Measurements from ENCODE around the gene FAM120B.

The FAM120B gene

GRCh38 chr6:170284866-170285469 is 21.6 kb upstream of the FAM120B start:
- no peak overlapping the region for H3K4me3 ChIP-seq (ENCODE audit: low read length)
- H3K4me1 ChIP-seq (ENCODE audit: control insufficient read depth, insufficient read depth, low read length), result no peaks in the 10 kb centered on the region
- H3K27me3 ChIP-seq (ENCODE audit: control insufficient read depth, insufficient read depth, low read length), result peaks cover 21% of the 10 kb centered on the region
- no peak overlapping the region for H3K27ac ChIP-seq (ENCODE audit: low read depth, low read length)
- no peak overlapping the region for H3K9ac ChIP-seq (ENCODE audit: low read length)
- H3K36me3 ChIP-seq (ENCODE audit: control insufficient read depth, insufficient read depth, low read length), result no peaks in the 10 kb centered on the region

- H3K36me3 ChIP-seq (ENCODE audit: control insufficient read depth, insufficient read depth, low read length), result no peaks in the 10 kb centered on the region
- no peak overlapping the region for H3K4me3 ChIP-seq (ENCODE audit: low read length)
- no peak overlapping the region for H3K27ac ChIP-seq (ENCODE audit: low read depth, low read length)
- peaks cover 21% of the 10 kb centered on the region for H3K27me3 ChIP-seq (ENCODE audit: control insufficient read depth, insufficient read depth, low read length)
- no peak overlapping the region for H3K9ac ChIP-seq (ENCODE audit: low read length)
- H3K4me1 ChIP-seq (ENCODE audit: control insufficient read depth, insufficient read depth, low read length), result no peaks in the 10 kb centered on the region
These were observed 21.1 kb upstream of the FAM120B start for GRCh38 chr6:170285482-170285881.

- H3K27ac ChIP-seq (ENCODE audit: low read depth, low read length), result no peak overlapping the region
- no peaks in the 10 kb centered on the region for H3K4me1 ChIP-seq (ENCODE audit: control insufficient read depth, insufficient read depth, low read length)
- H3K9ac ChIP-seq (ENCODE audit: low read length), result no peak overlapping the region
- no peaks in the 10 kb centered on the region for H3K36me3 ChIP-seq (ENCODE audit: control insufficient read depth, insufficient read depth, low read length)
- no peak overlapping the region for H3K4me3 ChIP-seq (ENCODE audit: low read length)
- peaks cover 21% of the 10 kb centered on the region for H3K27me3 ChIP-seq (ENCODE audit: control insufficient read depth, insufficient read depth, low read length)
These were observed 20.2 kb upstream of the FAM120B start for GRCh38 chr6:170286246-170286933.

DNA sequence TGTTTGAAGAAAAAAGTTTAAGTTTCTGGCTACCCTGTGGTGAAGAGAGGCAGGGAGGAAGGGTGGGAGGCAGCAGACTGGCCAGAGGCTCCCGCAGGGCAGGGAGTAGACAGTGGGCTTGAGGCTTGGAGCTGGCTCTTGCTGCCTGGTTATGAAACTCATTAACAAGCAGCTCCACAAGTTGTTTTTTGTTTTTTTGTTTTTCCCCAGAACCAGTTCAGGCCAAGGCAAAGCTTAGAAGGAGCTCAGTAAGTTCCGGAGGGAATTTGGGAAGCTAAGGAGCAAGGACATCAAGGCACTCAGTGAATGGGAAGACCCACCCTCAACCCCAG is 19.7 kb upstream of the FAM120B start:
- H3K27me3 ChIP-seq (ENCODE audit: control insufficient read depth, insufficient read depth, low read length), result peaks cover 26% of the 10 kb centered on the region
- H3K36me3 ChIP-seq (ENCODE audit: control insufficient read depth, insufficient read depth, low read length), result no peaks in the 10 kb centered on the region
- no peak overlapping the region for H3K9ac ChIP-seq (ENCODE audit: low read length)
- H3K27ac ChIP-seq (ENCODE audit: low read depth, low read length), result no peak overlapping the region
- H3K4me3 ChIP-seq (ENCODE audit: low read length), result no peak overlapping the region
- no peaks in the 10 kb centered on the region for H3K4me1 ChIP-seq (ENCODE audit: control insufficient read depth, insufficient read depth, low read length)

GRCh38 chr6:170287371-170287876 is 19.1 kb upstream of the FAM120B start:
- peak overlapping the region; percentile 5 for H3K4me3 ChIP-seq (ENCODE audit: low read length)
- peaks cover 31% of the 10 kb centered on the region for H3K27me3 ChIP-seq (ENCODE audit: control insufficient read depth, insufficient read depth, low read length)
- H3K27ac ChIP-seq (ENCODE audit: low read depth, low read length), result no peak overlapping the region
- no peaks in the 10 kb centered on the region for H3K4me1 ChIP-seq (ENCODE audit: control insufficient read depth, insufficient read depth, low read length)
- no peaks in the 10 kb centered on the region for H3K36me3 ChIP-seq (ENCODE audit: control insufficient read depth, insufficient read depth, low read length)
- H3K9ac ChIP-seq (ENCODE audit: low read length), result no peak overlapping the region

DNA sequence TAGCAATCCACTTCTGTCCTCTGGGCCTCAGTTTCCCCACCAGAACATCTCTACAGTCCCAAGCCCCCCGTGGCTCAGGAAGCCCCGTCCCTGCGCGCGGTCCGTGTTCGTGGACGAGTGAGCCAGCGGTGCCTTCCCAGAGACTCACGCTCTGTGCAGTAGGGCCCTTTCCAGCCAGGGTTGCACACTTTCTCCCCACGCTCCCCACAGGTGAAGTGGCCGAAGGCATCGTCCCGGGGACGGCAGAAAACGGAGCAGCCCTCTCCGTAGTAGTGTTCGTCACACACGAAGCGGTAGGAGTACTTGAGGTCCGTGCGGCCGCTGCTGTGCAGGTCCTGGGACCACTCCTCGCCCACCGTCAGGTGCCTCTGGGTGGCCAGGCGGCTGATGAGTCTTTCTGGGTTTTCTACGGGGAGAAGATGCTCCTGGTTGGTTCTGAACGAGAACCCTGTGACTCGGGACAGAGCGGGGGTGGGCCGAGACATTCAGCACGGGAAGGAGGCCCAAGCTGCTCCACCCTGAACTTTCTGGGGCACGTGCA is 18.4 kb upstream of the FAM120B start:
- H3K4me3 ChIP-seq (ENCODE audit: low read length), result peak overlapping the region; percentile 76
- no peak overlapping the region for H3K27ac ChIP-seq (ENCODE audit: low read depth, low read length)
- H3K4me1 ChIP-seq (ENCODE audit: control insufficient read depth, insufficient read depth, low read length), result no peaks in the 10 kb centered on the region
- H3K36me3 ChIP-seq (ENCODE audit: control insufficient read depth, insufficient read depth, low read length), result no peaks in the 10 kb centered on the region
- no peak overlapping the region for H3K9ac ChIP-seq (ENCODE audit: low read length)
- peaks cover 38% of the 10 kb centered on the region for H3K27me3 ChIP-seq (ENCODE audit: control insufficient read depth, insufficient read depth, low read length)

DNA sequence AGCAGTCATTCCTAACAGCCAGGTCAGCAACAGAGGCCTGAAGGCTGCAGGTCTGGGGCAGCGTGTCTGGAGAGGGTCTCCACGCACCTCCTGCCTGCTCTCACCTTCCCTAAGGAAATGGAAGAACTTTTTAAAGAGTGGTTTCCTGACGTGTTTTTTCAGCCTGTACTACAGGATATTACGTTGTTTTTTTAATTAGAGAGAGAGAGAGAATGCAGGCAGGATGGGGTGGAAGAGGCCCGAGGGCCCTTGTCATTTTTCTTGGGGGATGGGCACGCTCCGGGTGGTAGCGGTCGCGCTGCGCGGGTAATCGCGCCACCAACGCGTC is 17.7 kb upstream of the FAM120B start:
- H3K9ac ChIP-seq (ENCODE audit: low read length), result no peak overlapping the region
- peak overlapping the region; percentile 76 for H3K4me3 ChIP-seq (ENCODE audit: low read length)
- no peaks in the 10 kb centered on the region for H3K36me3 ChIP-seq (ENCODE audit: control insufficient read depth, insufficient read depth, low read length)
- H3K27me3 ChIP-seq (ENCODE audit: control insufficient read depth, insufficient read depth, low read length), result peaks cover 44% of the 10 kb centered on the region
- H3K4me1 ChIP-seq (ENCODE audit: control insufficient read depth, insufficient read depth, low read length), result no peaks in the 10 kb centered on the region
- H3K27ac ChIP-seq (ENCODE audit: low read depth, low read length), result no peak overlapping the region

GRCh38 chr6:170289180-170289931 is 17.2 kb upstream of the FAM120B start:
- Histone ChIP-seq H3K4me3 (ENCODE audit: low read length) (peak overlapping the region; percentile 76), H3K27ac (ENCODE audit: low read depth, low read length) (no peak overlapping the region), H3K36me3 (ENCODE audit: control insufficient read depth, insufficient read depth, low read length) (no peaks in the 10 kb centered on the region), H3K27me3 (ENCODE audit: control insufficient read depth, insufficient read depth, low read length) (peaks cover 44% of the 10 kb centered on the region), H3K9ac (ENCODE audit: low read length) (no peak overlapping the region), H3K4me1 (ENCODE audit: control insufficient read depth, insufficient read depth, low read length) (no peaks in the 10 kb centered on the region)

GRCh38 chr6:170289951-170290295 is 16.6 kb upstream of the FAM120B start:
- Histone ChIP-seq H3K36me3 (ENCODE audit: control insufficient read depth, insufficient read depth, low read length) (no peaks in the 10 kb centered on the region), H3K27me3 (ENCODE audit: control insufficient read depth, insufficient read depth, low read length) (peaks cover 48% of the 10 kb centered on the region), H3K4me1 (ENCODE audit: control insufficient read depth, insufficient read depth, low read length) (no peaks in the 10 kb centered on the region), H3K9ac (ENCODE audit: low read length) (peak overlapping the region; percentile 35), H3K27ac (ENCODE audit: low read depth, low read length) (no peak overlapping the region), H3K4me3 (ENCODE audit: low read length) (peak overlapping the region; percentile 76)

DNA sequence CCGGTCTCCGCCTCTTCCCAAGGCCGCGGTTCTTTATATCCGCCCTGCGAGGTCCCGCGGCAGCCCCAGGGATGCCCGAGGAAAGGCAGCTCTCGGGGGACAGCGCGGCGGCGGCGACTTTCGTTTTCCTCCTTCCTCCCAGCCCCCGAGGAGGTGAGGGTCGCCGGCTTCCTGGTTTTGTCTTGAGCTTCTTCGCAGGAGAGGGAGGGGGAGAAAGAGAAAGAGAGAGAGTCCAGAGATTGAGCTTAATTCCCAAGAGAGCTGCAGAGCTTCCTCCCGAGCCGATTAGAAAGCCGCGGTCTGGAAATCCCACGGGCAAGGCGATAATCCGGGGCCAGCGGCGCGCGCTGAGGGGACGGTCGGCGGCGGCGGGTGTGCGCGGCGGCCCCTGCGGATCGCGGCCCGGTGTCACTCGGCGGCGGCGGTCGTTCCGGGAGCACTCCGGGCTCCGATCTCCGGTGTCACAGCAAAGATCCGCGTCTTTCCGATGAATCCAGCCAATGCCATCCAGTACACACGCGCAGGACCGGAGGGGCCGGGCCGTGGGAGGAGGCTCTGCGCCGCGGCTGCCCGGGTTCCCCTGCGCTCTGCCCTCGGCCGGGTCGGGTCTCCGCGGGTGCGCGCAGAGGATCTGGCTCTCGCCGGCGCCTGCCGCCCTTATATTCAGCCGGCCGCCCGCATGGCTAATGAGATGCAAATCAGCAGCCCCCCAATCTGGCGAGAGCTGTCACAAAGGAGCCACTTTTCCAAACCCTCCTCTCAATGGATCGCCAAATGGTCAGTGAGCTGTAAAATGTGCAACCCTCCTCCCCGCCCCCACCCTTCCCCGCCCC is 16.0 kb upstream of the FAM120B start, which contains the start of gene DLL1:
Gene DLL1, minus strand, starts transcription at position 783 of the 833 bp plus-strand sequence. CDS start 939 bp downstream, outside the sequence.
- Histone ChIP-seq H3K9ac (ENCODE audit: low read length) (peak within 1 kb of the TSS; percentile 35), H3K27me3 (ENCODE audit: control insufficient read depth, insufficient read depth, low read length) (peaks cover 54% of the 10 kb centered on the region), H3K36me3 (ENCODE audit: control insufficient read depth, insufficient read depth, low read length) (no peaks in the 10 kb centered on the region), H3K27ac (ENCODE audit: low read depth, low read length) (peak within 1 kb of the TSS; percentile 14), H3K4me3 (ENCODE audit: low read length) (peak within 1 kb of the TSS; percentile 76), H3K4me1 (ENCODE audit: control insufficient read depth, insufficient read depth, low read length) (peaks cover 4% of the 10 kb centered on the region)

DNA sequence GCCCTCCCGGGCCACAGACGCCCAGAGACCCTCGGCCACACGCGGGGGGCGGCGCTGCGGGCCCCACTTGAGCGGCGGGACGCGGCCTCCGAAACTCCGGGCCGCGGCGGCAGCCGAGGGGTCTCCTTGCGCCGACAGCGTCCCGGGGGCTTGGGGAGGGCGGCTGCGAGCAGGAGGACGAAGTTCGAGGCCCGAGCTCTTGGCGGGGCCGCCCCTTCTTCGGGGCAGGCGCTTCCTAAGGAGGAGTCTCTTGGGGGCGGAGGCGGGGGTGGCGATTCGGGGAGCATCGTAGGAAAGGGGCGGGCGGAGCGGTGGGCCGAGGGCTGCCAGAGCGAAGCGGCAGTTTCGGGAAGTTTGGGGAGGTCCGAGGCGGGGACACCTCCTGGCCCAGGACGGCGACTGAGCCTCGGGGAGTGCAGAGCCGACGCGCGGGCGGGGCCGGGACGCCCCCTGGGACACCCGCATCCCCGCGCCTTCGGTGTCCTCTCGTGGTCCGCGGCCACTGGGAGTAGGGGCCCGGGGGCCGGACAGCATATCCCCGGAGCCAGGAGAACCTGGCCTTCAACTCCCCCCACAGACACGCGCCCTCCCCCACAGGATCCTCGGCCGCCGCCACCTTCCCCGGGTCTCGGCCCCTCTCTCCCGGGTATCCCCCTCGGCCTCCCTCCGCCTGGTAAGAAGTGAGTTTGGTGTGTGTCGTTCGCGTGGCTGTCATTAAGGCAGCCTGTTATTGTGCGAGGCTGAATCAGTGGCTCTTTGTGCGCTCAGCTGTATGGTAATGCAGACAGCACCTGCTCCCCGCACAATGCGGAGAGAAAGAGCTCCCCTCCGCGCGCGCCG is 15.1 kb upstream of the FAM120B start:
- no peaks in the 10 kb centered on the region for H3K36me3 ChIP-seq (ENCODE audit: control insufficient read depth, insufficient read depth, low read length)
- no peak overlapping the region for H3K9ac ChIP-seq (ENCODE audit: low read length)
- peak overlapping the region; percentile 14 for H3K27ac ChIP-seq (ENCODE audit: low read depth, low read length)
- peak overlapping the region; percentile 54 for H3K4me3 ChIP-seq (ENCODE audit: low read length)
- peaks cover 60% of the 10 kb centered on the region for H3K27me3 ChIP-seq (ENCODE audit: control insufficient read depth, insufficient read depth, low read length)
- peaks cover 4% of the 10 kb centered on the region for H3K4me1 ChIP-seq (ENCODE audit: control insufficient read depth, insufficient read depth, low read length)
